ENCODE data around the gene ACOT6. TPM values are rescaled to one million over a fixed set of nuclear protein-coding genes. Genes with fewer than 3 reads are reported as not detected.
"Not testable (repeated sequence)": the region's sequence is repeated elsewhere in the genome, so short reads cannot be mapped to it uniquely, and the experiment has no call there.

Gene ACOT6
- total and polyA plus RNA-seq, 8 donors = not detected

DNA sequence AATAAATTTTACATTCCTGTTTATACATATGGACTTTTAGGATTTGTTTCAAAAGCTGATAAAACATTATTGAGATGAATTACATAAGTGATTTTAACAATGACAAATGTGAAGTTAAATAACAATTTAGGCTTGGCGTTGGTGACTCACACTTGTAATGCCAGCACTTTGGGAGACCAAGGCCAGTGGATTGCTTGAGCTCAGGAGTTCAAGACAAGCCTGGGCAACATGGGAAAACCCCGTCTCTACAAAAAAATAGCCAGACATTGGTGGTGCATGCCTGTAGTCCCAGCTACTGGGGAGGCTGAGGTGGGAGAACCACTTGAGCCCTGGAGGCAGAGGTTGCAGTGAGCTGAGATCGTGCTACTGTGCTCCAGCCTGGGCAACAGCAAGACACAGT is 35.9 kb upstream of the ACOT6 start:
- Histone ChIP-seq H3K9me3 (no peaks in the 10 kb centered on the region), H3K36me3 (peaks cover 5 to 62% (median 31%) of the 10 kb centered on the region in 4 donors), H3K27me3 (no peaks in the 10 kb centered on the region), H3K4me1 (peaks cover 0 to 5% (median 0%) of the 10 kb centered on the region in 4 donors), H3K4me3 (no peak overlapping the region), H3K27ac (no peak overlapping the region)
- intact Hi-C loops (cut with DNase I; ENCODE audit: low total_unique reads) = no loop called here
- no peak for DNase-seq
- WGBS, 5 donors = 79 to 91% (median 89%) methylated on average over 3 of the region's 3 CpGs
- TF ChIP-seq CTCF (IDR thresholded peaks at IDR 0.05) (no peak), POLR2A (IDR thresholded peaks at IDR 0.05) (no peak), POLR2AphosphoS5 (IDR thresholded peaks at IDR 0.05) (no peak), EP300 (IDR thresholded peaks at IDR 0.05) (no peak)

GRCh38 chr14:73577214-73577613 is 35.1 kb upstream of the ACOT6 start:
- H3K4me3 ChIP-seq; intact Hi-C loops (cut with DNase I; ENCODE audit: low total_unique reads); DNase-seq; H3K27me3 ChIP-seq; H3K9me3 ChIP-seq; H3K4me1 ChIP-seq; H3K27ac ChIP-seq: not testable (repeated sequence)
- H3K36me3 ChIP-seq = peaks cover 5 to 63% (median 31%) of the 10 kb centered on the region in 4 donors
- WGBS, 5 donors = 88 to 100% (median 100%) methylated on average over 2 of the region's 2 CpGs; no CpG with 5 or more reads in 1 of the 5 donors

DNA sequence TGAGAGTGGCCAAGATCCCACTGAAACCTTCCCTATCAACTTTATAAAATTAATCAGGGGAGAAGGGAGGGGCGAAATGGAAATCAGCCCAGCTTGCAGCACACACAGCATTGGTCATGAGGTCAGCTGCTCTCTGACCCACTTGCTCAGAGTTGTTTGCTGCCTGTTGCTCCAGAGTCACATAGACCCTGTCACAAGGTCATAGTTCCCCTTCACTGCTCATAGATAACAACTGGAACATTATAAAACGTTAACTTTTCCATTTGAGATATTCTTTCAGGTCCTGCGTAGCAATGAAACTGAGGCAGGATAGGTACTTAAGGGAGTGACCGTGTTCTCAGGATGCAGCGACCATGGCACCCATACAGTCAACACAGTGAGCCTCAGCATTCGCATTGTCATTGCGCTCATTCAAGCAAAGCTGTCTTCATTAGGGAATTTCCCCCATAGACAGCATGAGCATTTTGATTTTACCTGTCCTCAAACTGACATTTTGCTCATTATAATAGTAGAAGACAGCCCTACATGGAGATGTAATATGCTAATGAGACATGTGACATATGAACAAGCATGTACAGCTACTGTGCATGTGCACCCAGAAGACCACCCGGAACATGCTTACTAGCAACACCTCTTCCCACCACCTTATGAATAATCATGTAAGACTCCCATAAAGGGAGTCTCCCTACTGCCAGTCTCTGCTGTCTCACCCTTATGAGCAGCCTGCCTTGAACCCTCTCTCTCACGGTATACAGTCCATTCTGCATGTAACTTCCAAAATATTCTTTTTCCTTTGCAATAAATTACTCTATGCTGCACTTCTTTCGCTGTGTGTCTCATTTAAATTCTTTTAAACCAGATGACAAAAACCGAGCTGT is 30.0 kb upstream of the ACOT6 start:
- H3K4me3 ChIP-seq; H3K27me3 ChIP-seq; H3K27ac ChIP-seq; DNase-seq; H3K4me1 ChIP-seq; H3K9me3 ChIP-seq; intact Hi-C loops (cut with DNase I; ENCODE audit: low total_unique reads): not testable (repeated sequence)
- 78 to 89% (median 82%) methylated on average over 8 to 10 of the region's 11 CpGs for WGBS, 5 donors
- H3K36me3 ChIP-seq = peaks cover 0 to 44% (median 14%) of the 10 kb centered on the region in 4 donors

DNA sequence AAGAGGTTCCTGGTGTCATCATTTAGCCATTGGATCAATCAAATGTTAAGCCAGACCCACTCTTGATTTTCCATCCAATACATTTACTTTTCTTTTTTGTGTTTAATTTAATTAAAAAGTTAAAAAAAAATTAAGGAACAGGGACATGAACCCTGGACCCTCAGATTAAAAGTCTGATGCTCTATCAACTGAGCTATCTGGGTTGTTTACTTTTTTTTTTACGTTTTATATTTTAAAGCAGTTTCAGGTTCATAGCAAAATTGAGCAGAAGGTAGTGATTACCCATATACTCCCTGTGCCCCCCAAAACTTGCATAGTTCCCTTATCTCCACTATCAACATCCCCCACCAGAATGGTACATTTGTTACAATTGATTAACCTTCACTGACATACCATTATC is 23.6 kb upstream of the ACOT6 start:
- no peak for DNase-seq
- no peaks in the 10 kb centered on the region for H3K27me3 ChIP-seq

GRCh38 chr14:73589116-73589515 is 23.2 kb upstream of the ACOT6 start:
- TF ChIP-seq EP300 (IDR thresholded peaks at IDR 0.05) = no peak
- no peak for TF ChIP-seq CTCF (IDR thresholded peaks at IDR 0.05)
- TF ChIP-seq POLR2A (IDR thresholded peaks at IDR 0.05) = no peak
- no peak for TF ChIP-seq POLR2AphosphoS5 (IDR thresholded peaks at IDR 0.05)
- DNase-seq = no peak
- Histone ChIP-seq H3K4me3 (no peak overlapping the region), H3K27ac (no peak overlapping the region), H3K27me3 (no peaks in the 10 kb centered on the region), H3K4me1 (peaks cover 0 to 13% (median 12%) of the 10 kb centered on the region in 4 donors), H3K36me3 (no peaks in the 10 kb centered on the region), H3K9me3 (no peaks in the 10 kb centered on the region)
- WGBS, 5 donors = 81 to 88% (median 84%) methylated on average over 4 of the region's 4 CpGs
- intact Hi-C loops (cut with DNase I; ENCODE audit: low total_unique reads) = no loop called here

More for the DNA sequence above, 23.6 kb upstream of the ACOT6 start:
- no peak for TF ChIP-seq CTCF (IDR thresholded peaks at IDR 0.05)
- TF ChIP-seq EP300 (IDR thresholded peaks at IDR 0.05) = no peak
- no peak for TF ChIP-seq POLR2AphosphoS5 (IDR thresholded peaks at IDR 0.05)
- TF ChIP-seq POLR2A (IDR thresholded peaks at IDR 0.05) = no peak
- H3K9me3 ChIP-seq = no peaks in the 10 kb centered on the region
- intact Hi-C loops (cut with DNase I; ENCODE audit: low total_unique reads) = no loop called here
- no peaks in the 10 kb centered on the region for H3K36me3 ChIP-seq
- WGBS, 5 donors = 67 to 84% (median 77%) methylated on average over 1 of the region's 1 CpG
- no peak overlapping the region for H3K4me3 ChIP-seq
- peaks cover 0 to 13% (median 12%) of the 10 kb centered on the region in 4 donors for H3K4me1 ChIP-seq
- H3K27ac ChIP-seq = no peak overlapping the region

DNA sequence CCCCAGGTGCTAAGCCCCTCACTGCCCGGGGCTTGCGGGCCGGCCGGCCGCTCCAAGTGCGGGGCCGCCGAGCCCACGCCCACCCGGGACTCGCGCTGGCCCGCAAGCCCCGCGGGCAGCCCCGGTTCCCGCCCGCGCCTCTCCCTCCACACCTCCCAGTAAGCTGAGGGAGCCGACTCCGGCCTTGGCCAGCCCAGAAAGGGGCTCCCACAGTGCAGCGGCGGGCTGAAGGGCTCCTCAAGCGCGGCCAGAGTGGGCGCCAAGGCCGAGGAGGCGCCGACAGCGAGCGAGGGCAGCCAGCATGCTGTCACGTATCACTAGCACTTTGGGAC is 21.7 kb upstream of the ACOT6 start:
- peaks cover 0 to 13% (median 12%) of the 10 kb centered on the region in 4 donors for H3K4me1 ChIP-seq
- H3K4me3 ChIP-seq; H3K36me3 ChIP-seq; intact Hi-C loops (cut with DNase I; ENCODE audit: low total_unique reads); H3K27me3 ChIP-seq; DNase-seq; H3K27ac ChIP-seq; H3K9me3 ChIP-seq: not testable (repeated sequence)
- 94 to 99% (median 98%) methylated on average over 7 to 32 of the region's 32 CpGs for WGBS, 5 donors

Data from stomach (tissue), 9 donors.